WTC11 (cell line): ENCODE measurements around the gene COIL. TPM values are rescaled to one million over a fixed set of nuclear protein-coding genes. Genes with fewer than 3 reads are reported as not detected.

ENCODE experiments used
- ATAC-seq: fragments of 200-7000 bp; cut with Tn5 transposase; 2 replicates; pipeline ENCODE4 v1.10.0; 2021; ENCODE audit warnings: mild to moderate bottlenecking, moderate library complexity
- CTCF ChIA-PET: fragments of 300-600 bp; sonication (Branson Sonifier 250); formaldehyde crosslinking; loops from one replicate; lab custom pipeline; 2021; ENCODE audit warnings: antibody characterized with exemption; lab: Charles Lee
- POLR2A ChIA-PET: fragments of 350-600 bp; sonication (Branson Sonifier 250); formaldehyde crosslinking; loops from one replicate; lab custom pipeline; 2021; ENCODE audit warnings: antibody characterized with exemption; lab: Charles Lee
- DNase-seq: peaks from one replicate; pipeline ENCODE4 v3.0.0; 2021; ENCODE audit warnings: low spot score
- H3K27ac Mint-ChIP-seq: 2 replicates; pipeline ENCODE4 v1.8.0; 2021; ENCODE audit warnings: mixed read lengths
- H3K27me3 Mint-ChIP-seq: 2 replicates; pipeline ENCODE4 v1.8.0; 2021; ENCODE audit warnings: low read depth, mild to moderate bottlenecking, moderate library complexity, mixed read lengths
- H3K36me3 Mint-ChIP-seq: 2 replicates; pipeline ENCODE4 v1.8.0; 2021; ENCODE audit warnings: mixed read lengths
- H3K4me1 Mint-ChIP-seq: 2 replicates; pipeline ENCODE4 v1.8.0; 2022; ENCODE audit warnings: mixed read lengths
- H3K4me3 Mint-ChIP-seq: 2 replicates; pipeline ENCODE4 v1.8.0; 2021; ENCODE audit warnings: mild to moderate bottlenecking, moderate library complexity, mixed read lengths
- H3K9me3 Mint-ChIP-seq: 2 replicates; pipeline ENCODE4 v1.8.0; 2021; ENCODE audit warnings: mixed read lengths
- AR ChIP-seq: fragments of 250-450 bp; sonication (Bioruptor Pico); IDR thresholded peaks from 2 replicates; pipeline ENCODE4 v1.9.0; 2021; ENCODE audit warnings: mild to moderate bottlenecking
- CDX4 ChIP-seq: fragments of 250-450 bp; sonication (Bioruptor Pico); IDR thresholded peaks from 2 replicates; pipeline ENCODE4 v1.9.0; 2021; ENCODE audit warnings: moderate library complexity, mild to moderate bottlenecking, inconsistent platforms, borderline replicate concordance
- CTCF ChIP-seq: fragments of 200-600 bp; IDR thresholded peaks from 2 replicates; pipeline ENCODE4 v1.8.0; 2022; ENCODE audit warnings: antibody characterized with exemption
- ERG ChIP-seq: fragments of 250-450 bp; sonication (Bioruptor Pico); IDR thresholded peaks from 2 replicates; pipeline ENCODE4 v1.8.0; 2021; ENCODE audit warnings: mild to moderate bottlenecking
- FOXJ3 ChIP-seq: sonication (generic); formaldehyde crosslinking; IDR thresholded peaks from 2 replicates; pipeline ENCODE4 v1.9.0; 2021; ENCODE audit warnings: missing genetic modification reagents, mild to moderate bottlenecking, borderline replicate concordance
- FOXK1 ChIP-seq: sonication (generic); formaldehyde crosslinking; IDR thresholded peaks from 2 replicates; pipeline ENCODE4 v1.8.0; 2022; ENCODE audit warnings: mild to moderate bottlenecking, moderate library complexity, missing genetic modification reagents
- GABPB1 ChIP-seq: sonication (generic); formaldehyde crosslinking; IDR thresholded peaks from 2 replicates; pipeline ENCODE4 v1.8.1; 2023; ENCODE audit warnings: mild to moderate bottlenecking, missing genetic modification reagents
- JUN ChIP-seq: sonication (generic); formaldehyde crosslinking; IDR thresholded peaks from 2 replicates; pipeline ENCODE4 v1.8.0; 2023; ENCODE audit warnings: mild to moderate bottlenecking, missing genetic modification reagents
- KAT7 ChIP-seq: sonication (generic); formaldehyde crosslinking; IDR thresholded peaks from 2 replicates; pipeline ENCODE4 v1.8.1; 2023; ENCODE audit warnings: missing genetic modification reagents, mild to moderate bottlenecking, borderline replicate concordance
- MXD4 ChIP-seq: fragments of 250-450 bp; sonication (Bioruptor Pico); IDR thresholded peaks from 2 replicates; pipeline ENCODE4 v1.8.0; 2021; ENCODE audit warnings: mild to moderate bottlenecking, moderate library complexity, borderline replicate concordance
- NFE2L1 ChIP-seq: sonication (generic); formaldehyde crosslinking; IDR thresholded peaks from 2 replicates; pipeline ENCODE4 v1.8.1; 2023; ENCODE audit warnings: missing genetic modification reagents
- NR1H2 ChIP-seq: sonication (generic); formaldehyde crosslinking; IDR thresholded peaks from 2 replicates; pipeline ENCODE4 v1.9.0; 2021; ENCODE audit warnings: mild to moderate bottlenecking, moderate library complexity, missing genetic modification reagents
- OVOL2 ChIP-seq: fragments of 250-450 bp; sonication (Bioruptor Pico); IDR thresholded peaks from 2 replicates; pipeline ENCODE4 v1.9.0; 2021; ENCODE audit warnings: mild to moderate bottlenecking, borderline replicate concordance
- SP1 ChIP-seq: sonication (generic); formaldehyde crosslinking; conservative IDR thresholded peaks from 2 replicates; pipeline ENCODE4 v1.8.1; 2022; ENCODE audit warnings: missing genetic modification reagents
- TP53 ChIP-seq: sonication (generic); formaldehyde crosslinking; IDR thresholded peaks from 2 replicates; pipeline ENCODE4 v1.8.1; 2023; ENCODE audit warnings: mild to moderate bottlenecking, missing genetic modification reagents
- ZNF423 ChIP-seq: fragments of 250-450 bp; sonication (Bioruptor Pico); IDR thresholded peaks from 2 replicates; pipeline ENCODE4 v2.1.2; 2022; ENCODE audit warnings: mild to moderate bottlenecking, moderate library complexity
- total RNA-seq: library from RNA; stranded (reverse); gene quantifications from 3 replicates; pipeline ENCODE4 v1.2.3, GENCODE V29; 2021
- TF ChIP-seq, protein P1 (sequence below): fragments of 250-450 bp; sonication (Bioruptor Pico); IDR thresholded peaks from 2 replicates; pipeline ENCODE4 v2.1.2; 2022; ENCODE audit warnings: mild to moderate bottlenecking, moderate library complexity
- TF ChIP-seq, protein P2 (sequence below): sonication (generic); formaldehyde crosslinking; IDR thresholded peaks from 2 replicates; pipeline ENCODE4 v1.8.1; 2023; ENCODE audit warnings: mild to moderate bottlenecking, missing genetic modification reagents
- TF ChIP-seq, protein P3 (sequence below): sonication (generic); formaldehyde crosslinking; IDR thresholded peaks from 2 replicates; pipeline ENCODE4 v1.8.0; 2022; ENCODE audit warnings: mild to moderate bottlenecking, missing genetic modification reagents

Gene COIL
- total RNA-seq, 1 experiment from 2014 or later: 23.5 TPM

- TF ChIP-seq NFE2L1 (CRISPR knock-in tag): no peak
- TF ChIP-seq, protein P1, sequence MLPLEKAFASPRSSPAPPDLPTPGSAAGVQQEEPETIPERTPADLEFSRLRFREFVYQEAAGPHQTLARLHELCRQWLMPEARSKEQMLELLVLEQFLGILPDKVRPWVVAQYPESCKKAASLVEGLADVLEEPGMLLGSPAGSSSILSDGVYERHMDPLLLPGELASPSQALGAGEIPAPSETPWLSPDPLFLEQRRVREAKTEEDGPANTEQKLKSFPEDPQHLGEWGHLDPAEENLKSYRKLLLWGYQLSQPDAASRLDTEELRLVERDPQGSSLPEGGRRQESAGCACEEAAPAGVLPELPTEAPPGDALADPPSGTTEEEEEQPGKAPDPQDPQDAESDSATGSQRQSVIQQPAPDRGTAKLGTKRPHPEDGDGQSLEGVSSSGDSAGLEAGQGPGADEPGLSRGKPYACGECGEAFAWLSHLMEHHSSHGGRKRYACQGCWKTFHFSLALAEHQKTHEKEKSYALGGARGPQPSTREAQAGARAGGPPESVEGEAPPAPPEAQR (CRISPR knock-in tag): no peak
- no peak for TF ChIP-seq ZNF423
- TF ChIP-seq, protein P2, sequence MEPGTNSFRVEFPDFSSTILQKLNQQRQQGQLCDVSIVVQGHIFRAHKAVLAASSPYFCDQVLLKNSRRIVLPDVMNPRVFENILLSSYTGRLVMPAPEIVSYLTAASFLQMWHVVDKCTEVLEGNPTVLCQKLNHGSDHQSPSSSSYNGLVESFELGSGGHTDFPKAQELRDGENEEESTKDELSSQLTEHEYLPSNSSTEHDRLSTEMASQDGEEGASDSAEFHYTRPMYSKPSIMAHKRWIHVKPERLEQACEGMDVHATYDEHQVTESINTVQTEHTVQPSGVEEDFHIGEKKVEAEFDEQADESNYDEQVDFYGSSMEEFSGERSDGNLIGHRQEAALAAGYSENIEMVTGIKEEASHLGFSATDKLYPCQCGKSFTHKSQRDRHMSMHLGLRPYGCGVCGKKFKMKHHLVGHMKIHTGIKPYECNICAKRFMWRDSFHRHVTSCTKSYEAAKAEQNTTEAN (CRISPR knock-in tag): no peak
- no peak for TF ChIP-seq CDX4 (CRISPR knock-in tag)
- TF ChIP-seq JUN (CRISPR knock-in tag): no peak
These were observed 27.6 kb downstream of the COIL start (continued) for GRCh38 chr17:56933151-56933745.

DNA sequence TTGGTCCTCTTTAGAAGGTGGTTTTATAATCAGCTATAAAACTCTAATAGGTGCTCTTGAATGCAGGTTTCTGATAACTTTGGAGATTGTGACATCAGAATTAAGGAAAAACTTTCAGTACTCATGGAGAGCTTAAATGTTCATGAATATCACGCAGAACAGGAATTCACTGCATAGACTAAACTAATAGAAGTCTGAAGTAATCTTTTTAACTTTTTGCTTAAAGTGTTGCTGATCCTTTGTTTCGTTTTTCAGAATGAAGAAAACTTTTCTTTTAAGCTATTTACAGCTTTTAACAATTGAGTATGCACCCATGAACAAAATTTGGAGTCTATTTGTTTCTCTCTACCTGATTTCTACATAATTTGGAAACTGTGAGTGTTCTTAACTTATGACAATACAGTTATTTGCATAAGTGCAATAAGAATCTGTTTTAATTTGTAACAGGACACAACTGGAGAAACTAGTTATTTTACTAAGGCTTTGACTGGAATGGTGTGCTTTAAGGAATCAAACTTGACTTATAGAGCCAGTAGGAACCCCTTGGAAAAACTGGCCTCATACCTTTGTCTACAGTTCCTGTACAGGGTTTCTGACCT is 30.0 kb downstream of the COIL start:
- TF ChIP-seq ZNF423: no peak
- TF ChIP-seq GABPB1 (CRISPR knock-in tag): no peak
- TF ChIP-seq FOXK1 (CRISPR knock-in tag): no peak
- TF ChIP-seq CDX4 (CRISPR knock-in tag): no peak
- no peak for TF ChIP-seq OVOL2
- TF ChIP-seq ERG (CRISPR knock-in tag): no peak
- TF ChIP-seq FOXJ3 (CRISPR knock-in tag): no peak
- TF ChIP-seq, protein P3, sequence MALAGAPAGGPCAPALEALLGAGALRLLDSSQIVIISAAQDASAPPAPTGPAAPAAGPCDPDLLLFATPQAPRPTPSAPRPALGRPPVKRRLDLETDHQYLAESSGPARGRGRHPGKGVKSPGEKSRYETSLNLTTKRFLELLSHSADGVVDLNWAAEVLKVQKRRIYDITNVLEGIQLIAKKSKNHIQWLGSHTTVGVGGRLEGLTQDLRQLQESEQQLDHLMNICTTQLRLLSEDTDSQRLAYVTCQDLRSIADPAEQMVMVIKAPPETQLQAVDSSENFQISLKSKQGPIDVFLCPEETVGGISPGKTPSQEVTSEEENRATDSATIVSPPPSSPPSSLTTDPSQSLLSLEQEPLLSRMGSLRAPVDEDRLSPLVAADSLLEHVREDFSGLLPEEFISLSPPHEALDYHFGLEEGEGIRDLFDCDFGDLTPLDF (CRISPR knock-in tag): no peak
- no peak for TF ChIP-seq CTCF
- TF ChIP-seq SP1 (CRISPR knock-in tag): no peak
- TF ChIP-seq MXD4 (CRISPR knock-in tag): no peak
- TF ChIP-seq KAT7: no peak
- TF ChIP-seq AR (CRISPR knock-in tag): no peak
- no peak for TF ChIP-seq TP53 (CRISPR knock-in tag)
- no peak for TF ChIP-seq NR1H2 (CRISPR knock-in tag)
- ChIA-PET CTCF (no interaction called here), POLR2A (no interaction called here)
- ATAC-seq (no peak), DNase-seq (no peak)
- Mint-ChIP-seq H3K4me3 (no peak overlapping the region), H3K4me1 (peaks cover 15% of the 10 kb centered on the region), H3K36me3 (peaks cover 72% of the 10 kb centered on the region), H3K27me3 (no peaks in the 10 kb centered on the region; the same call in 1 of the 2 replicates), H3K9me3 (peaks cover 59% of the 10 kb centered on the region), H3K27ac (no peak overlapping the region)
